GM23248 (cell line): ENCODE data around the gene CCDC27. TPM values are rescaled to one million over a fixed set of nuclear protein-coding genes. Genes with fewer than 3 reads are reported as not detected.

ENCODE experiments used
- DNase-seq: peaks from one replicate; pipeline ENCODE4 v3.0.0-alpha.2; 2015
- H2AFZ ChIP-seq: fragments of 200-600 bp; sonication (generic); 2 replicates; pipeline ENCODE4 v1.6.1; 2016; ENCODE audit warnings: antibody characterized with exemption
- H3F3A ChIP-seq: fragments of 200-600 bp; sonication (generic); 2 replicates; pipeline ENCODE4 v1.6.1; 2016; ENCODE audit warnings: mild to moderate bottlenecking, antibody characterized with exemption, mixed run types; ENCODE audit not compliant: insufficient read depth
- H3K27ac ChIP-seq: fragments of 200-600 bp; sonication (generic); 2 replicates; pipeline ENCODE4 v1.5.1; 2016; ENCODE audit warnings: mild to moderate bottlenecking
- H3K27me3 ChIP-seq: fragments of 200-600 bp; sonication (generic); replicated peaks from 2 replicates; pipeline ENCODE4 v1.6.1; 2016; ENCODE audit warnings: mild to moderate bottlenecking; ENCODE audit not compliant: insufficient read depth
- H3K36me3 ChIP-seq: fragments of 200-600 bp; sonication (generic); 2 replicates; pipeline ENCODE4 v1.6.1; 2016; ENCODE audit warnings: low read depth, mild to moderate bottlenecking
- H3K4me1 ChIP-seq: fragments of 200-600 bp; sonication (generic); 2 replicates; pipeline ENCODE4 v1.6.1; 2016; ENCODE audit warnings: mild to moderate bottlenecking; ENCODE audit not compliant: insufficient read depth
- H3K4me2 ChIP-seq: fragments of 200-600 bp; sonication (generic); one replicate; pipeline ENCODE4 v1.6.1; 2016; ENCODE audit warnings: mild to moderate bottlenecking; ENCODE audit not compliant: unreplicated experiment
- H3K4me3 ChIP-seq: fragments of 200-600 bp; sonication (generic); 2 replicates; pipeline ENCODE4 v1.5.1; 2016; ENCODE audit warnings: mild to moderate bottlenecking
- H3K79me2 ChIP-seq: fragments of 200-600 bp; sonication (generic); 2 replicates; pipeline ENCODE4 v1.6.1; 2016; ENCODE audit warnings: mild to moderate bottlenecking; ENCODE audit not compliant: insufficient read depth
- H3K9ac ChIP-seq: fragments of 200-600 bp; sonication (generic); 2 replicates; pipeline ENCODE4 v1.6.1; 2016; ENCODE audit warnings: mild to moderate bottlenecking
- H3K9me2 ChIP-seq: fragments of 200-600 bp; sonication (generic); 2 replicates; pipeline ENCODE4 v1.6.1; 2016; ENCODE audit warnings: mixed run types, mild to moderate bottlenecking, moderate library complexity; ENCODE audit not compliant: insufficient read depth
- H3K9me3 ChIP-seq: fragments of 200-600 bp; sonication (generic); one replicate; pipeline ENCODE4 v1.6.1; 2017; ENCODE audit warnings: low read depth
- H4K20me1 ChIP-seq: fragments of 200-600 bp; sonication (generic); 2 replicates; pipeline ENCODE4 v1.6.0; 2016; ENCODE audit not compliant: insufficient read depth
- EZH2 ChIP-seq: fragments of 200-600 bp; sonication (generic); IDR thresholded peaks from 2 replicates; pipeline ENCODE4 v1.6.1; 2018; ENCODE audit warnings: antibody characterized with exemption, mild to moderate bottlenecking; ENCODE audit not compliant: insufficient read depth, poor library complexity, severe bottlenecking
- EZH2phosphoT487 ChIP-seq: fragments of 200-600 bp; sonication (generic); IDR thresholded peaks from 2 replicates; pipeline ENCODE4 v1.6.1; 2018; ENCODE audit warnings: antibody characterized with exemption, moderate library complexity, mild to moderate bottlenecking, low read depth; ENCODE audit not compliant: insufficient read depth
- WGBS, 2 experiments: methylation state at CpG; one replicate each; pipeline ENCODE4 v1.1.6; 2015 to 2017; ENCODE audit warnings: low lambda C conversion rate in 2 of 2, low coverage in 1 of 2; ENCODE audit errors: missing lambda C conversion rate in 2 of 2; 5-methylcytosine and 5-hydroxymethylcytosine counted together
- in situ Hi-C: fragments of 300-500 bp; cut with MboI; formaldehyde crosslinking; loops from 2 replicates; pipeline ENCODE4 v1.15.0; 2020
- polyA plus RNA-seq: library from polyadenylated mRNA; unstranded; fragments of >200 nt; fragmentation: Nextera tagmentation; extraction: Ambion mirVana; gene quantifications from 2 replicates; pipeline ENCODE4 v1.2.1, GENCODE V29; 2016
- total RNA-seq: library from RNA; depleted of rRNA; stranded (reverse); fragments of >200 nt; shearing (Covaris generic); gene quantifications from 2 replicates; pipeline ENCODE4 v1.2.3, GENCODE V29; 2014

Gene CCDC27
- total and polyA plus RNA-seq, 2 experiments from 2014 or later: not detected

DNA sequence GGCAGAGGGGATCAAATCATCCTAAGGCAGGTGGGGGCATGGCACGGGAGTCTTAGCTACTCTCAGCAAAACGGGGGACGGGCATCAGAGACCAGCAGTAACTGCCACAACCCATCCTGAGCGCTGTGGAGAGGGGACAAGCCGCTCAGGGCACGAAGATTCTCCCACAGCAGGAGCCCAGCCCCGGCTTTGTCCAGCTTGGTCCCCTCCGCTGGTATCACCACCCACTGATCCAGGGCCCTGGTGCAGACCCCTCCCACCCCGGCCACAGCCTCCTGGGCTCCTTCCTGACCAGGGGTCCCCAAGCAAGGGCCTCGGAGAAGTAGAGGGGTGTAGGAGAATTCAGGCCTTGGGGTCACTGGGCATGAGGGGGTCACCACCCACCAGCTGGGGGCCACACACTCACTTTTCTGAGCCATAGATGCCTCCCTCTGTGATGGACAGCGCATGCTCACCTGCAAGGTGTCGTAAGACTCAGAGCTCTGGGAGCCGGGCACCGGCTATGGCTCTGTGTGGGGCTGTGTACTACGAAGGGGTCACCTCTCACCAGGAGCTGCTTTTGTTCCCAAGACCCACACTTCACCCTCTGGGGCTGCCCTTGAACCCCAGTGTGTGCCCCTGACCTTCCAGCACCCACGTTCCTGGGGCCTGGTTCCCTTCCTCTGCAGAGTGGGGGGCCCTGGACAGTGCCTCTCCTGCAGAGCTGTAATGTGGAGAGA, 18.0 kb downstream of the CCDC27 start:
- no peaks in the 10 kb centered on the region for H3K36me3 ChIP-seq
- H3K9me2 ChIP-seq: no peaks in the 10 kb centered on the region
- H4K20me1 ChIP-seq: no peaks in the 10 kb centered on the region
- no peak overlapping the region for H3K27ac ChIP-seq
- H3K4me1 ChIP-seq: no peaks in the 10 kb centered on the region
- in situ Hi-C loops: no loop called here
- peaks cover 4% of the 10 kb centered on the region; the same call in 1 of the 2 replicates for H3F3A ChIP-seq
- WGBS, 2 experiments: 77 to 84% methylated on average over 16 of the region's 16 CpGs
- no peak for TF ChIP-seq EZH2
- TF ChIP-seq EZH2phosphoT487: no peak
- no peaks in the 10 kb centered on the region for H3K79me2 ChIP-seq
- no peak overlapping the region for H3K9ac ChIP-seq
- no peak overlapping the region for H3K4me3 ChIP-seq
- peaks cover 11% of the 10 kb centered on the region; the same call in 1 of the 2 replicates for H3K27me3 ChIP-seq
- DNase-seq: no peak
- no peak overlapping the region for H3K4me2 ChIP-seq
- no peak overlapping the region for H2AFZ ChIP-seq
- no peaks in the 10 kb centered on the region for H3K9me3 ChIP-seq

DNA sequence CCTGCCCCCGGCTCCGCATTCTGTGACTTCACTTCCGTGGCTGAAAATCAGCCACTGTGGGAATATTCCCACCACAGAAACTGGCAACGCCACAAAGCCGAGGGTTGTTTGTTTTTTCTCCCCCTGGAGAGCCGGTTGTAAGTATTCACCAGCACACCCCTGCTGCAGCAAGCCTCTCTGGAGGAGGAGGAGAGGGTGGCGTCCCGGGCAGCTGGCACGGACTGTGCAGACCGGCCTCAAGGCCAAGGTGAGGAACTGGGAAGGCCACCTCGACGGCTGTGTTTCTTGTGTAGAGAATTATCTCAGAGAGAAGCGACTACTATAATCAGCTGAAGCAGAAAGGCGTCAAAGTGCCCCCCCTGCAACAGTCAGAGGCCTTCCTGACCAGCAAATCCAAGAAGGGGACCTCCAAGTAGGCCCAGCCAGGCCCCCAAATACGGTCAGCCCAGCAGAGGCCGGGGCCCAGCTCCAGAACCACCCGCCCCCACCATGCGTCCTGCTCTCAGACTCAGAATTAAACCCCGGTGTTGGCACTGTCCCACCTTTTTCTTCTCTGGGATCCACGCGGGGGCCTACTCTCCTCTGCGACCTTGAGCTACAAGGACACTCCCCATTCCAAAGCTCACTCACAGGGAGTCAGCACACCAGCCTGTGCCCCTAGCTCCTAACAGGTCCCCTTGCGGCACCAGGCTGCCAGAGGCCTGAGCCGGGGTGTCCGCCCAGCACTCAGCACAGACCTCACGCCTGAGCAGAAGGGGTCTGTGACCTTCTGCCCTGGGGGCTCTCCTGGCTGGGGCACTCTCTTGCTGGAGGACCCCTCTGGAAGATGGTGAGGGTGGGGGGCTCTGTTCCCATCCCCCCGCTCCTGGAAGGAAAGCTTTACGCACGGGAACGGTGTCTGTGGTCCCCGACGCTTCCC, 19.1 kb downstream of the CCDC27 start:
- Histone ChIP-seq H3K4me1 (no peaks in the 10 kb centered on the region), H4K20me1 (no peaks in the 10 kb centered on the region), H2AFZ (peak overlapping the region; percentile 67; the same call in 1 of the 2 replicates), H3K9ac (no peak overlapping the region), H3K9me3 (no peaks in the 10 kb centered on the region), H3K36me3 (no peaks in the 10 kb centered on the region), H3K4me3 (peak overlapping the region; percentile 59), H3K27ac (no peak overlapping the region), H3F3A (peaks cover 4% of the 10 kb centered on the region; the same call in 1 of the 2 replicates), H3K27me3 (0 out of 2 replicates have a peak, but pooled peaks cover 3% of the 10 kb centered on the region), H3K9me2 (no peaks in the 10 kb centered on the region), H3K79me2 (no peaks in the 10 kb centered on the region), H3K4me2 (peak overlapping the region; percentile 42)
- TF ChIP-seq EZH2phosphoT487 (no peak), EZH2 (no peak)
- 50% methylated on average over 31 to 32 of the region's 32 CpGs for WGBS, 2 experiments
- peak; percentile 13 for DNase-seq
- in situ Hi-C loops: no loop called here

DNA sequence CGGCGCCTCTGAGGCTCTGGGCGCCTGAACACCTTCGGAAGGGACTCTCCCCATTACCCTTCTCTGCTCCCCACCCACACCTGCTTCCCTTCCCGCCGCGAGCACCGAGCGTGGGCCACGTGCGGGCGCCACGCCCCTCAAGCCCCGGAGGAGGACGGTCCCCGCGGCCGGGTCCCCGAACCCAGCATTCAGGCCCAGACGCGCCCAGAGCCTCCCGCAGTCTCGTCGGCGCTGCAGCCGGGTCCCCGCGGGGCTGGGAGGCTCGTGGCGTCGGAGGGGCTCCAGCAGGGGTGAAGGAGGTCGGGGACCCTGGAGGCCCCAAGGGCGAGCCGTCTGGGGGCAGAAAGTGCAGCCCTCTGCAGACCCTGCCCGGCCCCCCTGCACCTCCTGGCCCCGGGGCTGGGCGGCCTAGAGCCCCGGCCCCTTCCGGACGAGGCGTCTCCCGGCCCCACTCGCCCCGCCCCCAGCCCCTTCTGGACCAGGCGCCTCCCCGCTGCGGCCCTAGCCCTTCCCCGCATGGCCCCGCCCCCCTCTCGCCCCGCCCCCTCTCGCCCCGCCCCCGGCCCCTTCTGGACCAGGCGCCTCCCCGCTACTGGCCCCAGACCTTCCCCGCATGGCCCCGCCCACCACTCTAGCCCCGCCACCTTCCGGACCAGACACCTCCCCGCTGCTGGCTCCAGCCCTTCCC, 19.9 kb downstream of the CCDC27 start:
- Histone ChIP-seq H3K36me3 (no peaks in the 10 kb centered on the region), H3K9me2 (no peaks in the 10 kb centered on the region), H2AFZ (peak overlapping the region; percentile 67; the same call in 1 of the 2 replicates), H3K27ac (no peak overlapping the region), H3F3A (peaks cover 4% of the 10 kb centered on the region; the same call in 1 of the 2 replicates), H3K4me3 (peak overlapping the region; percentile 59), H3K79me2 (no peaks in the 10 kb centered on the region), H3K9me3 (no peaks in the 10 kb centered on the region), H4K20me1 (no peaks in the 10 kb centered on the region), H3K27me3 (0 out of 2 replicates have a peak, but pooled peaks cover 3% of the 10 kb centered on the region), H3K4me1 (no peaks in the 10 kb centered on the region), H3K4me2 (peak overlapping the region; percentile 42), H3K9ac (no peak overlapping the region)
- in situ Hi-C loops: no loop called here
- DNase-seq: peak; percentile 70
- WGBS, 2 experiments: 1 to 3% methylated on average over 16 to 46 of the region's 61 CpGs
- TF ChIP-seq EZH2 (no peak), EZH2phosphoT487 (no peak)
